Fibroblast of the aortic adventitia (primary cell): ENCODE data around the gene LSP1. TPM values are rescaled to one million over a fixed set of nuclear protein-coding genes. Genes with fewer than 3 reads are reported as not detected.

ENCODE experiments used
- DNase-seq: peaks from one replicate; pipeline ENCODE4 v3.0.0-alpha.2; 2010; ENCODE audit warnings: low read depth
- H3K4me3 ChIP-seq: 2 replicates; pipeline ENCODE4 v1.5.1; 2011; ENCODE audit warnings: low read depth, mild to moderate bottlenecking, control low read depth, low read length, moderate library complexity
- CTCF ChIP-seq: IDR thresholded peaks from 2 replicates; pipeline ENCODE4 v1.5.1; 2011; ENCODE audit warnings: mild to moderate bottlenecking, low read length, control low read depth, inconsistent platforms; ENCODE audit not compliant: insufficient read depth
- total RNA-seq: library from RNA; depleted of rRNA; stranded (reverse); fragments of >200 nt; gene quantifications from 2 replicates; pipeline ENCODE4 v1.2.3, GENCODE V29; 2012; ENCODE audit warnings: low replicate concordance

Gene LSP1
- total RNA-seq, 1 donor, result 40.2 TPM

GRCh38 chr11:1829039-1829820, 23.7 kb upstream of the LSP1 start:
- DNase-seq, result peak; percentile 35
- H3K4me3 ChIP-seq, result no peak overlapping the region
- no peak for TF ChIP-seq CTCF

GRCh38 chr11:1830004-1830321, 22.9 kb upstream of the LSP1 start:
- no peak for TF ChIP-seq CTCF
- DNase-seq, result no peak

GRCh38 chr11:1830322-1831223, 22.3 kb upstream of the LSP1 start:
- no peak overlapping the region for H3K4me3 ChIP-seq
- TF ChIP-seq CTCF, result no peak
- DNase-seq, result no peak

More at GRCh38 chr11:1830004-1830321, 22.9 kb upstream of the LSP1 start:
- no peak overlapping the region for H3K4me3 ChIP-seq

- DNase-seq, result no peak
- no peak overlapping the region for H3K4me3 ChIP-seq
- TF ChIP-seq CTCF, result no peak
These were observed 21.3 kb upstream of the LSP1 start for GRCh38 chr11:1831338-1832210.

GRCh38 chr11:1832211-1832919, 20.5 kb upstream of the LSP1 start:
- peak; percentile 86 for TF ChIP-seq CTCF
- H3K4me3 ChIP-seq, result no peak overlapping the region
- DNase-seq, result peak; percentile 5

GRCh38 chr11:1832920-1833295, 20.0 kb upstream of the LSP1 start:
- TF ChIP-seq CTCF, result no peak

More at GRCh38 chr11:1832920-1833295, 20.0 kb upstream of the LSP1 start:
- DNase-seq, result no peak
- no peak overlapping the region for H3K4me3 ChIP-seq
